B cell (primary cell): Measurements from ENCODE around the gene LIMCH1. TPM values are rescaled to one million over a fixed set of nuclear protein-coding genes. Genes with fewer than 3 reads are reported as not detected.

Source experiments
- ATAC-seq: fragments of 200-7000 bp; cut with Tn5 transposase; one replicate; pipeline ENCODE4 v1.10.0; 2021; ENCODE audit warnings: low read depth, mild to moderate bottlenecking, moderate number of reproducible peaks, moderate library complexity
- CTCF ChIA-PET: fragments of 350-600 bp; sonication (Branson Sonifier 250); formaldehyde crosslinking; loops from one replicate; lab custom pipeline; 2021; ENCODE audit warnings: antibody characterized with exemption, inconsistent platforms; lab: Charles Lee
- POLR2A ChIA-PET: fragments of 350-600 bp; sonication (Branson Sonifier 250); formaldehyde crosslinking; loops from one replicate; lab custom pipeline; 2021; ENCODE audit warnings: antibody characterized with exemption; lab: Charles Lee
- DNase-seq: peaks from one replicate; pipeline ENCODE4 v3.0.0; 2013
- H2AFZ ChIP-seq: 2 replicates; pipeline ENCODE4 v1.6.1; 2012; ENCODE audit warnings: mild to moderate bottlenecking, low read depth, low read length; ENCODE audit not compliant: insufficient read depth, poor library complexity, severe bottlenecking
- H3K27ac ChIP-seq, 2 donors: 1 replicate in 1 of 2; 2 replicates in 1 of 2; pipeline ENCODE4 v1.5.1; 2012 to 2013; ENCODE audit warnings: low read length in 2 of 2, mild to moderate bottlenecking in 2 of 2, moderate library complexity in 1 of 2
- H3K27me3 ChIP-seq, 4 experiments: fragments of 200-600 bp in 1 of 4; sonication (generic) in 1 of 4; replicated peaks in 1 of 4; 1 replicate in 2 of 4; 2 replicates in 2 of 4; pipeline versions ENCODE4 v1.6.1 to v1.7.0; 2013 to 2016; ENCODE audit warnings: low read length in 3 of 4, mild to moderate bottlenecking in 2 of 4, mixed read lengths in 1 of 4, moderate library complexity in 1 of 4; ENCODE audit not compliant: insufficient read depth in 4 of 4, control insufficient read depth in 3 of 4; ENCODE audit errors: control extremely low read depth in 1 of 4
- H3K36me3 ChIP-seq, 2 experiments: replicated peaks in 1 of 2; 1 replicate in 1 of 2; 2 replicates in 1 of 2; pipeline versions ENCODE4 v1.6.1 to v1.7.1; 2013; ENCODE audit warnings: low read length in 1 of 2; ENCODE audit not compliant: insufficient read depth in 2 of 2, control insufficient read depth in 1 of 2; ENCODE audit errors: control extremely low read depth in 1 of 2, extremely low read depth in 1 of 2
- H3K4me1 ChIP-seq, 2 donors: fragments of 200-600 bp in 1 of 2; sonication (generic) in 1 of 2; 1 replicate in 1 of 2; 2 replicates in 1 of 2; pipeline versions ENCODE4 v1.5.1 to v1.6.1; 2013 to 2017; ENCODE audit warnings: low read length in 2 of 2; ENCODE audit not compliant: control insufficient read depth in 2 of 2, insufficient read depth in 2 of 2
- H3K4me2 ChIP-seq: replicated peaks from 2 replicates; pipeline ENCODE3; 2012; ENCODE audit warnings: mild to moderate bottlenecking, low read depth, low read length; ENCODE audit not compliant: poor library complexity, severe bottlenecking
- H3K4me3 ChIP-seq, 5 experiments: fragments of 200-600 bp in 1 of 5; sonication (generic) in 1 of 5; 1 replicate in 3 of 5; 2 replicates in 2 of 5; pipeline versions ENCODE4 v1.5.1 to v1.7.0; 2011 to 2016; ENCODE audit warnings: low read length in 4 of 5, mild to moderate bottlenecking in 4 of 5, low read depth in 2 of 5, control low read depth in 1 of 5, moderate library complexity in 1 of 5; ENCODE audit not compliant: insufficient read depth in 1 of 5; ENCODE audit errors: control extremely low read depth in 1 of 5, extremely low read depth in 1 of 5
- H3K79me2 ChIP-seq: fragments of 200-600 bp; sonication (generic); one replicate; pipeline ENCODE4 v1.6.0; 2016; ENCODE audit warnings: low read length; ENCODE audit not compliant: control insufficient read depth, insufficient read depth
- H3K9ac ChIP-seq: fragments of 200-600 bp; sonication (generic); 2 replicates; pipeline ENCODE4 v1.6.1; 2017; ENCODE audit warnings: mild to moderate bottlenecking, low read length, moderate library complexity
- H3K9me3 ChIP-seq, 3 donors: one replicate each; pipeline versions ENCODE4 v1.6.1 to v1.7.1; 2013; ENCODE audit warnings: low read length in 2 of 3; ENCODE audit not compliant: control insufficient read depth in 2 of 3, insufficient read depth in 1 of 3; ENCODE audit errors: control extremely low read depth in 1 of 3
- H4K20me1 ChIP-seq: 2 replicates; pipeline ENCODE4 v1.6.0; 2012; ENCODE audit warnings: mild to moderate bottlenecking, low read length; ENCODE audit not compliant: insufficient read depth, control insufficient read depth, poor library complexity, severe bottlenecking
- H3K27ac Mint-ChIP-seq: one replicate; pipeline ENCODE4 v1.8.0; 2021; ENCODE audit warnings: mixed read lengths
- H3K27me3 Mint-ChIP-seq: one replicate; pipeline ENCODE4 v1.8.0; 2021; ENCODE audit warnings: mixed read lengths
- H3K4me1 Mint-ChIP-seq: one replicate; pipeline ENCODE4 v1.8.0; 2021; ENCODE audit warnings: mixed read lengths
- H3K4me3 Mint-ChIP-seq: one replicate; pipeline ENCODE4 v1.8.0; 2021; ENCODE audit warnings: mixed read lengths
- H3K9me3 Mint-ChIP-seq: one replicate; pipeline ENCODE4 v1.8.0; 2022; ENCODE audit warnings: mixed read lengths; ENCODE audit not compliant: insufficient read depth
- EZH2 ChIP-seq: IDR thresholded peaks from 2 replicates; pipeline ENCODE4 v1.6.1; 2012; ENCODE audit warnings: borderline replicate concordance, low read depth, mild to moderate bottlenecking, moderate library complexity, low read length; ENCODE audit not compliant: insufficient read depth, poor library complexity, severe bottlenecking
- WGBS: methylation state at CpG from one replicate; pipeline ENCODE4 v1.1.5; 2013; ENCODE audit warnings: missing lambda C conversion rate; ENCODE audit not compliant: insufficient coverage; 5-methylcytosine and 5-hydroxymethylcytosine counted together
- intact Hi-C: fragments of 100-400 bp; cut with micrococcal nuclease; formaldehyde crosslinking; loops from one replicate; pipeline ENCODE4 v1.10.0; 2022
- polyA plus RNA-seq: library from polyadenylated mRNA; depleted of rRNA; stranded (reverse); fragments of >200 nt; gene quantifications from 2 replicates; pipeline ENCODE4 v1.2.3, GENCODE V29; 2012
- total RNA-seq, 2 donors: library from RNA; stranded (reverse); fragments of 120-200 nt in 1 of 2; gene quantifications; 1 replicate in 1 of 2; 2 replicates in 1 of 2; pipeline versions ENCODE4 v1.2.3 to v1.2.4, GENCODE V29; 2013 to 2022
- TF ChIP-seq, protein P1 (sequence below): fragments of 200-600 bp; IDR thresholded peaks from one replicate; pipeline ENCODE4 v1.8.0; 2022; ENCODE audit warnings: antibody characterized with exemption, mild to moderate bottlenecking

Gene LIMCH1
- total and polyA plus RNA-seq, 2 donors (not counting 1 experiment from before 2014, with no cell fraction given) = not detected

DNA sequence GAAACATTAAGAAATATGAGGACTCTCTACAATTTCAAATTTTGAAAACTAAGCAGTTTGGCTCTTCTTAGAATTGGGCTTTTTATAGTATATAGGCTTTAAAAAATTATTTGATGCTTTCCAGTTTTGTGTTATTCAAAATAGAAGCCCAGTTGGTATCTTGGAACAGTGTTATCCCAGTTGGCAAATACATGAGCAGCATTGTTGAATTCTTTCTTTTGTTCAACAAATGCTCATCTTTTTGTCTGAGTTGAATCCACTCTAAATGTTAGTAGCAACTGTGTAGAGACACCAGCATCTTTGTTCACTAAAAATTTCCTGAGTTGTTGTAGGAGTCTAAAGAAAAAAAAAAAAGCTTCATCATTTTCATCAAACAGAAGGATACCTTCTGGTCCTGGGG is 41.0 kb upstream of the LIMCH1 start:
- no peaks in the 10 kb centered on the region for H3K4me1 ChIP-seq
- H2AFZ ChIP-seq = no peak overlapping the region
- H3K9me3 ChIP-seq = peaks cover 0 to 1% (median under 1%) of the 10 kb centered on the region in 3 donors
- ATAC-seq = no peak
- intact Hi-C loops = no loop called here
- DNase-seq = no peak
- H3K27me3 ChIP-seq = no peaks in the 10 kb centered on the region
- POLR2A ChIA-PET = no interaction called here
- H3K36me3 ChIP-seq = no peaks in the 10 kb centered on the region
- no peaks in the 10 kb centered on the region for H3K4me1 Mint-ChIP-seq
- H3K27me3 Mint-ChIP-seq = no peaks in the 10 kb centered on the region
- H3K4me2 ChIP-seq = no peak overlapping the region
- no peaks in the 10 kb centered on the region for H4K20me1 ChIP-seq
- CTCF ChIA-PET = no interaction called here
- TF ChIP-seq EZH2 = no peak
- TF ChIP-seq, protein P1, sequence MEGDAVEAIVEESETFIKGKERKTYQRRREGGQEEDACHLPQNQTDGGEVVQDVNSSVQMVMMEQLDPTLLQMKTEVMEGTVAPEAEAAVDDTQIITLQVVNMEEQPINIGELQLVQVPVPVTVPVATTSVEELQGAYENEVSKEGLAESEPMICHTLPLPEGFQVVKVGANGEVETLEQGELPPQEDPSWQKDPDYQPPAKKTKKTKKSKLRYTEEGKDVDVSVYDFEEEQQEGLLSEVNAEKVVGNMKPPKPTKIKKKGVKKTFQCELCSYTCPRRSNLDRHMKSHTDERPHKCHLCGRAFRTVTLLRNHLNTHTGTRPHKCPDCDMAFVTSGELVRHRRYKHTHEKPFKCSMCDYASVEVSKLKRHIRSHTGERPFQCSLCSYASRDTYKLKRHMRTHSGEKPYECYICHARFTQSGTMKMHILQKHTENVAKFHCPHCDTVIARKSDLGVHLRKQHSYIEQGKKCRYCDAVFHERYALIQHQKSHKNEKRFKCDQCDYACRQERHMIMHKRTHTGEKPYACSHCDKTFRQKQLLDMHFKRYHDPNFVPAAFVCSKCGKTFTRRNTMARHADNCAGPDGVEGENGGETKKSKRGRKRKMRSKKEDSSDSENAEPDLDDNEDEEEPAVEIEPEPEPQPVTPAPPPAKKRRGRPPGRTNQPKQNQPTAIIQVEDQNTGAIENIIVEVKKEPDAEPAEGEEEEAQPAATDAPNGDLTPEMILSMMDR = no peak
- no peaks in the 10 kb centered on the region for H3K79me2 ChIP-seq
- H3K4me3 Mint-ChIP-seq = no peak overlapping the region
- no peak overlapping the region for H3K9ac ChIP-seq
- H3K4me3 ChIP-seq = no peak overlapping the region
- H3K27ac ChIP-seq = no peak overlapping the region
- no peaks in the 10 kb centered on the region for H3K9me3 Mint-ChIP-seq
- H3K27ac Mint-ChIP-seq = no peak overlapping the region

DNA sequence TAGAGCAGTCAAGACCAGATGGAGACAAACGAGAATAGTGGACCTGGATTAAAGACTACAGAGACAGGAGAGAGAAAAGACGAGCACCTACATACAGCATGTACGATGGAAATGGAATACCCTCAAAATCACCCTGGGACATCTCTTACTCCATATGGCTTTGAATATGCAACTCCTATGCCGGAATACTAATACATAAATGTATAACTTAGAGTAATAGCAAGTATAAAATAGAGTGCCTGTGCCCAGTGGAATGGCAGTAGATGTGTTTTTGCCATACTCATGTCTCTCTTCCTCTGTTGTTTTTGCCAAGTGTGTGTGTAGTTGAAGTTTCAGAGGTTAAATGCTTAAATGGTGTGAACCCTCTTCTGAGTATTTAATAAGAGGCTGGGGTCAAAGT is 39.8 kb upstream of the LIMCH1 start:
- H3K9ac ChIP-seq = no peak overlapping the region
- no peaks in the 10 kb centered on the region for H3K4me1 ChIP-seq
- no peaks in the 10 kb centered on the region for H4K20me1 ChIP-seq
- H3K4me2 ChIP-seq = no peak overlapping the region
- no peak for ATAC-seq
- DNase-seq = no peak
- TF ChIP-seq EZH2 = no peak
- TF ChIP-seq, protein P1 = no peak
- no peak overlapping the region for H3K27ac ChIP-seq
- H3K36me3 ChIP-seq = no peaks in the 10 kb centered on the region
- 100% methylated on average over 1 of the region's 4 CpGs for WGBS
- H3K9me3 ChIP-seq = no peaks in the 10 kb centered on the region
- H3K27me3 ChIP-seq = no peaks in the 10 kb centered on the region
- no peaks in the 10 kb centered on the region for H3K27me3 Mint-ChIP-seq
- H3K4me1 Mint-ChIP-seq = no peaks in the 10 kb centered on the region
- intact Hi-C loops = no loop called here
- H3K9me3 Mint-ChIP-seq = no peaks in the 10 kb centered on the region
- H3K27ac Mint-ChIP-seq = no peak overlapping the region
- no peaks in the 10 kb centered on the region for H3K79me2 ChIP-seq
- H3K4me3 Mint-ChIP-seq = no peak overlapping the region
- POLR2A ChIA-PET = no interaction called here
- no peak overlapping the region for H2AFZ ChIP-seq
- CTCF ChIA-PET = no interaction called here
- no peak overlapping the region for H3K4me3 ChIP-seq
